ENCODE results near the gene IFT122.
"Not testable (repeated sequence)": the region's sequence is repeated elsewhere in the genome, so short reads cannot be mapped to it uniquely, and the experiment has no call there.

The IFT122 gene

DNA sequence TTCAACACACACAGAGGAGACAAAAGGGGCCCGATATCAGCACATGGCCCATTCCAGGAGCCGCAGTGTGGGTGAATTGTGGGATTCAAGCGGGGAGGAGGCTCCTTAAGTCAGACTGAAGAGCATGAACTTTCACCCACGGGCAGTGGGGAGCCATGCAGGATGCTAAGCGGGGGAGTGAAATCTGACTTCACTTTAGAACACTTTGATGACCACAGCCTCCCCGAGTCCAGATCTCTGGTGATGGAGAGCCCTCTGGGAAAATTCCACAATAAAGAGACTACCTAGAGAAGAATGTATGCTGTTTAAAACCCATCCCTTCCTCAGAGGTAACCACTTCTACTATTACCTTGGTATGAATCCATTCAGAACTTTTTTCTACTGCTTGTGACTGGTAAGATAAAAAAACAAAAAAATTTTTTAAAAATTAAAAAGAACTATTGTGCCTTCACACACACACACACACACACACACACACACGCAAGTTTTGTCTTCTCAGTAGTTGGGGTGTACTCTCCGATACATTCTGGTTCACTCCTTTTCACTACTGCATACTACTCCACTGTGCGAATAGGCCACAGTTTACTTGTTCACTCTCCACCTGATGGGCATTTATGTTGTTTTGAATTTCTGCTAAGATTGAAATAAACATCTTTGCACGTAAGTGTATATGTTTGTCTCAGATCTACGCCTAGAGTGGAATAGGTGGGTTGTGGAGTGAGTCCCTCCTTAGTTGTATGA, 100.9 kb downstream of the IFT122 start:
- DNase-seq (ENCODE audit: low read depth) = no peak

DNA sequence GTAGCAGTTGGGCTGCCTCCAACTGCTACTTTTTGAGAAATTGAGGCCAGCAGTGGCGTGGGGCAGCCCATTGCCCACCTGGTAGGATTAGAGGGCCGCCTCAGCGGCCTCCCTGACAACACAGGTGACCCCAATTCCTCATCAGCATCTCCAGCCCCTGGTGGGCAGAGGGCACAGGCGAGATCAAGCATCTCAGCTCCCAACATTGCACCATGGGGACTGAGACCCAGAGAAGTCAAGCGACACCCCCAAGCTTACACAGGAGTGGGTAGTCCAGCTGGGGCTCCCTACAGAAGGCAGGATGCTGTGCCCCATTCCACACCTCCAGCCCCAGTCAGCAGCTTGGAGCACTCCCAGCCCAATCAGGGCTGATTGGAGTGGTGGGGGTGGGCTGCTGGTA, 102.7 kb downstream of the IFT122 start:
- no peak for DNase-seq (ENCODE audit: low read depth)

DNA sequence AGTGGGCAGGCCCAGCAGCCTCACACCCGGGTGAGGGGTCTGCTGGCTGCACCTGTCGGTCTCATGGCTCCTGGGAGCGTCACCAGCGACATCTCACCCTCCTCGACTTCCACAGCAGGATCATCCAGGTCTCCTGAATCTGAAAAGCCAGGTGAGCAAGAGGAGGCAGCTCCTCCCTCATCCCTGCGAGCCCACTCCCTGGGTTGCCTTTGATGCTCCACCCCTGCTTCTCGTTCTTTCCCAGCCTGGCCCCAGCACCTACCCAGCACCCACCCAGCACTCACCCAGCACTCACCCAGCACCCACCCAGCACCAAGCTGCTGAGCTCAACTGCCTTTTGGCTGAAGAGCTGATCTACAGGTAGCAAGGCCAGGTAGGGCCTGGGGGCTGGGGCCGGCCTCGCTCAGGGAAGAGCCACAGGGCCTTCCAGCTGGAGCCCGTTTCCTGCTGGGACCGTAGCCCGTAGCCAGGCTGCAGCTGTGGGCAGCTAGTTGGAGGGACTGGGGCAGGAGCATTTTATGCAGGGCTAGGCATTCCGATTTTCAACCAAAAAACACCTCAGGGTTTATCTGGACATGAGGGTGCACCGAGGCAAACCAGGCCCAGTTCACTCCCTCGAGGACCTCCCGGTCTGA, 103.2 kb downstream of the IFT122 start, which contains the start of gene H1-8:
TSS of gene H1-8 (plus strand) at position 20 of the 635 bp plus-strand sequence. CDS start at position 64, 44 bp downstream.
- no peak for DNase-seq (ENCODE audit: low read depth)

DNA sequence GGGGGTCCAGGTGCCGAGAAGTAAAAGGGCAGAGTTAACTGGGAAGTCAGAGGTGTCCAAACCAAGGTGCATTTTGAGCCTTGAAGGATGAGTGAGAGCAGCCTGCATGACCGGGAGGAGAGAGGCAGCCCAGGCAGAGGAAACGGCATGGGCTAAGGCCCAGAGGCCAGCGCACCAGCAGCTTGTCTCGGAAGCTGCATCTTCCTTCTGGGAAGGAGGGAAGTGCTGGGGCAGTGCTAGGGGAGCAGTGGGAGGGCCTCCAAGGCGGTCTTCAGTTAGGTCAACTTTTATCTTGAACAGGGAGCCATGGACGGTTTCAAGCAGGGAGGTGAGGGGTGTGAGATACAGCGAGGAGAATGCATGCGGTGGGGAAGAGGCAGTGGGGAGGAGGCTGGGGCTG, 104.0 kb downstream of the IFT122 start:
- no peak for DNase-seq (ENCODE audit: low read depth)

DNA sequence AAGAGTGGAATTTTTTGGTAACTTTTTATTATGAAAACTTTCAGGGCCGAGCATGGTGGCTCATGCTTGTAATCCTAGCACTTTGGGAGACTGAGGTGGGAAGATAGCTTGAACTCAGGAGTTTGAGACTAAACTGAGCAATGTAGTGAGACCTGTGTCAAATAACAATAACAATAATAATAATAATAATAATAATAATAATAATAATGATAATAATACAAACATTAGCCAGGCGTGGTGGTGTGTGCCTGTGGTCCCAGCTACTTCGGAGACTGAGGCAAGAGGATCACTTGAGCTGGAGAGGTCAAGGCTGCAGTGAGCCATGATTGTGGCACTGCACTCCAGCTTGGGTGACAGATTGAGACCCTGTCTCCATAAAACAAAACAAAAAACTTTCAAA, 105.9 kb downstream of the IFT122 start:
- not testable (repeated sequence) for DNase-seq (ENCODE audit: low read depth)

DNA sequence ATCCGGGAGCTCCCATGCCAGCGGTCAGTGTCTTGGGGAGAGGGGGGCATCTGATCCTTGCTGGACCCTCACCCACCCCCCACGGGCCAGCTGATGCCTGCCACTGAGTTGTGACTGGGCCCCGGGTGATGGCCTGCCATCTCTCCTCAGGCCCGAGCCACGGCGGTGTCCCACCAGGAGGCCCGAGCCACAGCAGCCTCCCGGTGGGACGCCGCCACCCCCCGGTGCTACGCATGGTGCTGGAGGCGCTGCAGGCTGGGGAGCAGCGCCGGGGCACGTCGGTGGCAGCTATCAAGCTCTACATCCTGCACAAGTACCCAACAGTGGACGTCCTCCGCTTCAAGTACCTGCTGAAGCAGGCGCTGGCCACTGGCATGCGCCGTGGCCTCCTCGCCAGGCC, 107.2 kb downstream of the IFT122 start:
- no peak for DNase-seq (ENCODE audit: low read depth)

DNA sequence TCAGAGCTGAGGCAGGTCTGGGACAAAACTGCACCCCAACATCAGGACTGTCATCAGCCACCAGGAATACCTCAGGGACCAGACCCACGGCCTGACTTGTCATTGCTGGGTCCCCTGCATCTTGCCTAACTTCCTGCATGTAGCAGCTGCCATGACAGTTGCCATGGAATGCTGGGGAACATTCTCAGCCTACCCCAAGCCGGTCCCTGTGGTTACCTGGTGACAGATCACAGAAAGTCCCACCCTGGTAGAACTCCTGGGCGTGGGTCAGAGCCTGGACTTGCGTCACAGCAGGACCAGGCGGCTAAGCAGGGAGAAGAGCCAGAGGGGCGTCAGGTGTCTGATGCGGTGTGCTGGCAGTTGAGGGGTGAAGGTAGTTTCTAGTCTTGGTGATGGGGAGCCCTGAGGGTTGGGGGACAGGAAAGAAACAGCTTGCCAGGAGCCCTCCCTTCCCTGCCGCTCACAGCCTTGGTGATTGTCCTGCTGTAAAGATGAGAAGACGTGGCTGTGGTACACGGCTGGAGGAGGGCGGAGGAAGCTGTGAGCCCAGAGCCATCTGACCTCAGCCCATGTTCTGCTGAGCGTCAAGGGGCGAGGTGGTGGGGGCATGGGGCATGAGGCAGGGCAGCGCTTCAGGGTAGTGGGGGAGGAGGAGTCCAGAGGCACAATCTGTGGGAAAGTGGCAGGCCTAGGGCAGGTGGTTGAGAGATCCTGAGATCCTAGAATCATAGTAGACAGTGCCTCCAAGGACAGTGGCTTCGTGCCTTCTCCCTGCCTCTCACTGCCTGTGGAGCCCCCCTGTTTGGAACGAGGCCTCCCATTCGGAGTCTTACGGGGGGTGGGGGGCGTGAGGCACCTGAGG, 108.3 kb downstream of the IFT122 start:
- no peak for DNase-seq (ENCODE audit: low read depth)

DNA sequence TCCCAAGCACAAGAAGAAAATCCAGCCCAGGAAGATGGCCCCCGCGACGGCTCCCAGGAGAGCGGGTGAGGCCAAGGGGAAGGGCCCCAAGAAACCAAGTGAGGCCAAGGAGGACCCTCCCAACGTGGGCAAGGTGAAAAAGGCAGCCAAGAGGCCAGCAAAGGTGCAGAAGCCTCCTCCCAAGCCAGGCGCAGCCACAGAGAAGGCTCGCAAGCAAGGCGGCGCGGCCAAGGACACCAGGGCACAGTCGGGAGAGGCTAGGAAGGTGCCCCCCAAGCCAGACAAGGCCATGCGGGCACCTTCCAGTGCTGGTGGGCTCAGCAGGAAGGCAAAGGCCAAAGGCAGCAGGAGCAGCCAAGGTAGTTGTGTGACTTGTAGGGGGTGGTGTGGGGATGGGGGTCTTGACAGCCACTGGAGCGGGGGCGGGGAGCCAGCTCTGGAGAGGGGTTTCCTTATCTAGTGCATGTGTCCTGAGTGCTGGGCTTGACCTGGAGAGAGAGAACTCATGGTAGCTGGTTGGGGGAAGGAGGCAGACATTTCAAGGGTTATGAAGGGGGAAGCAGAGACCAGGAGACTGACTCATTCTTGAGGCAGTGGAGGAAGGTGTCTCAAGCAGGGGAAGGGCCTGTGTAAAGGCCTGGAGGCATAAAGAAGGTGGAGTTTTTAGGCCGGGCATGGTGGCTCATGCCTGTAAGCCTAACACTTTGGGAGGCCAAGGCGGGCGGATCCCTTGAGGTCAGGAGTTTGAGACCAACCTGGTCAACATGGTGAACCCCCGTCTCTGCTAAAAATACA, 109.2 kb downstream of the IFT122 start:
- no peak for DNase-seq (ENCODE audit: low read depth)

DNA sequence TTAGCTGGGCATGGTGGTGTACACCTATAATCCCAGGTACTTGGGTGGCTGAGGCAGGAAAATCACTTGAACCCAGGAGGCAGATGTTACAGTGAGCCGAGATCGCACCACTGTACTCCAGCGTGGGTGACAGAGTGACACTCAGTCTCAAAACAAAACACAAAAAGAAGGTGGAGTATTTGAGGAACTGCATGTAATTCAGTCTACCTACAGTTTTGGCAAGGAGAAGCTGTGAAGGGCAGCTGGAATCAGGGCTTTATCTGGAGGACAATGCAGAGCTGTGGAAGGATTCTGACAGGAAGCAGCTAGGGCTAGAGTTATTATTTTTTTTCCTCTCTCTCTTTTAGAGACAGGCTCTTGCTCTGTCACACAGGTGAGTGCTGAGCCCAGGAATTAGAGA, 109.8 kb downstream of the IFT122 start:
- DNase-seq (ENCODE audit: low read depth) = no peak

DNA sequence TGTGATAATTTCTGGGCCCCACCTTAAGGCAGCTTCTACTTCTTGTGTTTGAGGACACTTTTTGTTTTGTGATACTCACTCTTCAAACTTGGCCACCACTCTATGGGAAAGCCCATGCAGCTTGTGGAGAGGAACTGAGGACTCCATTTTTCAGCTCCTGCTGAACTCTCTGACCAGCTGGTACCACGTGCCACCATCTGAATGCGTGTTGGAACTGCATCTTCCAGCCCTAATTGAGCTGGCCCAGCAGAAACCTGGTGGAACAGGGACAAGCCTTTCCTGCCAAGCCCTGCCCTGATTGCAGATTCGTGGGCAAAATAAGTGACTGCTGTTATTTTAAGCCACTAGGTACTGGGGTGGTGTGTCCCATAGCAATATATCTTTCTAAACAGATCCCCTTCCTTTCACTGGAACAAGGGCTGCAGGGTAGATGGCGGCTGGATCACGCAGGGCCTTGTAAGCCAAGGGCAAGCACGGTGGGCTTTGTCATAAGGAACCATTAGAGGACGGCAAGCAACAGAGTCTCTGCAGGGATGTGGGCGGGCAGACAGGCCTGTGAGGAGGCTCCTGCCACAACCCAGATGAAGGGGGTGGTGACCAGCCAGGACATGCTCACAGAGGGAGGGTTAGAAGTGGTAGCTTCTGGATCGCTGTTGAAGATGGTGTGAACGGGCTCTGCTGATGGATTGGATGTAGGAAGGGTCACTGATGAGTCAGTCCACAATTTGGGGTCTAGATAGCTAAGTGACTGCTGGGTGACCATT, 112.4 kb downstream of the IFT122 start:
- no peak for DNase-seq (ENCODE audit: low read depth)

DNA sequence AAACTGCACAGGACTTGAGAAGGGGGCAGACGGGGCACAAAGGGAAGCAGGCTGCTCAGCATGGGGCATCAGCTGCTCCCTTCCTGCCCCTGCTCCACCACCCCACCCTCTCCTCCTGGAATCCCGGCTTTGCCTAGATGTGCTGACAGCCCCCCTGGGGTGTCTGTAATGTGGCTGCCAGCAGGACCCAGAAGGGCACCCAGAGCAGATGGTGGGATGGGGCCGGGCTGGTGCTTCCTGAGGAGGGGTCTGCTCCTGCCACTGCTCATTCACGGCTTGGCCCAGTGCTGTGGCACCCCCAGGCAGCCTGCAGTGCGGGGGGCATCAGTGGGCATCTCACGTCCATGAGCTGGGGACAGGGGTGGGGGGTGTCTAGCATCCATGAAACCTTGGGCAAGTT, 113.1 kb downstream of the IFT122 start:
- no peak for DNase-seq (ENCODE audit: low read depth)

DNA sequence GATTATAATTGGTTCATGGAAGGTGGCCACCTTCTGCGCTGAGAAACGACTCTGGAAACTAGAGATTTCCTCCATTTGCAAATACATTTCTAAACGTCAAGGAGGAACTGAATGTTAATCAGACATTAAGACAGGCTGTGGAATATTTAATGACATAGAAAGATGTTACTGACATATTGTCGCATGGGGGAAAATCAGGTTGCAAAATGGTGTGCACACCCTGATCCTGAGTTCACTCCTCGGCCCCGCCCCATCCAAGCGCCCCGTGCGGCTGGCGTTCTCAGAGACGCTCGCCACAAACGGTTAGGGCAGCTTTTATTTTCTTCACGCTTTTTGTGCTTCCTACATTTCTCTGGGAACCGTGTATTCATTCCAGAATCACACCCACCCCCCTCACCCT, 113.7 kb downstream of the IFT122 start:
- DNase-seq (ENCODE audit: low read depth) = no peak

DNA sequence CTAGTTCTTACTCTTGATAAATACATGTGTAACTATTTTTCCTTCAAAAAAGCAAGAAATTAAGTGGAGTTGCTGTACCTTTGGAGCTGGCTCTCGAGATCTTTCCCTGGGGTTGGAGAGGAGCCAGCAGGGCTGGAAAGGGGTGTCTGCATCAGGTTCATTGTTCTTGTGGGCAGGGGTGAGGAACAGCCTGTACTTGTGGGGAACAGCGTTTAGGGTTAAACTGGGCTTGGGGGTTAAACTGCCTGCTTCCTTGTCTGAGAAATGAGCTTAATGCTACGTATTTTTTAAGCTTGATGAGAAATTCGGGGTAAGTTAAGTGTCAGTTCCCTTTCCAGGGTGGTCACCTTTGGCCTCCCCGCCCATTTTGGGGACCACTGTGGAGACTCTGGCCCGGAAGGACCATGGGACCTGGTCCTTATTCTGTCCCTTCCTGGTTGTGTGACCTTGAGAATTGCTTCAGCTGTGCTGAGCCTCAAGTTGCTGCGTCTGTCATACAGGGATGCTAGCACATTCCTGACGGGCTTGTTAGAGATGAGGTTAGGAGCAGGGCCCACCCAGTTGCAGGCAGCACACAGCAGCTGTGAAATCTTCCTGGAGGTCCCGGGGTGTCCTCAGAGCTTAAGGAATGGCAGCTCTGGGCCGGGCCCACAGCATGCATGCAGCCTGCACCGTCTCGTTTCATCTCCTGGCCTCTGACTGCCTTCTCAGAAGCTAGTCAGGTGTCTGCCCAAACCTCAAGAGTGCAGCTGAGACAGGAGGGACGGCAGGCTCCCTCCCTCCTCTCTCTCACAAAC, 114.5 kb downstream of the IFT122 start:
- DNase-seq (ENCODE audit: low read depth) = no peak

DNA sequence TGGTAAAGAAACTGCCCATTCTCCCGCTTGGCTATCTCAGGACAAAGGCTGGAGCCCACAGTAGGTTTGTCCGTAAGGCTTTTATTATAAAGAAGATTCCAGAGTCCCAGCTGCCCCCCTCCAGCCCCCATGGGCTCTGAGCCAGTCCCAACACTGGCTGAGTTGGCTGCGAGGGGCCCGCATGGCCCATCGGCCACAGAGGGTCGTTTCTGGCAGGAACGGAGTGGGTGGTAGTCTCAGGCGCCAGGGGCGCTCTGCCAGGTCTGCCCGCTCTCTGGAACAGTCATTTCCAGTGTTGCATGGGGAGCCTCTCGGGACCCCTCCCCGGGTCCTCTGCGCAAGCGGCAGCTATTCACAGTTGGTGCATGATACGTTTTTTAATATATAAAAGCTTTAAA, 115.1 kb downstream of the IFT122 start:
- DNase-seq (ENCODE audit: low read depth) = no peak

DNA sequence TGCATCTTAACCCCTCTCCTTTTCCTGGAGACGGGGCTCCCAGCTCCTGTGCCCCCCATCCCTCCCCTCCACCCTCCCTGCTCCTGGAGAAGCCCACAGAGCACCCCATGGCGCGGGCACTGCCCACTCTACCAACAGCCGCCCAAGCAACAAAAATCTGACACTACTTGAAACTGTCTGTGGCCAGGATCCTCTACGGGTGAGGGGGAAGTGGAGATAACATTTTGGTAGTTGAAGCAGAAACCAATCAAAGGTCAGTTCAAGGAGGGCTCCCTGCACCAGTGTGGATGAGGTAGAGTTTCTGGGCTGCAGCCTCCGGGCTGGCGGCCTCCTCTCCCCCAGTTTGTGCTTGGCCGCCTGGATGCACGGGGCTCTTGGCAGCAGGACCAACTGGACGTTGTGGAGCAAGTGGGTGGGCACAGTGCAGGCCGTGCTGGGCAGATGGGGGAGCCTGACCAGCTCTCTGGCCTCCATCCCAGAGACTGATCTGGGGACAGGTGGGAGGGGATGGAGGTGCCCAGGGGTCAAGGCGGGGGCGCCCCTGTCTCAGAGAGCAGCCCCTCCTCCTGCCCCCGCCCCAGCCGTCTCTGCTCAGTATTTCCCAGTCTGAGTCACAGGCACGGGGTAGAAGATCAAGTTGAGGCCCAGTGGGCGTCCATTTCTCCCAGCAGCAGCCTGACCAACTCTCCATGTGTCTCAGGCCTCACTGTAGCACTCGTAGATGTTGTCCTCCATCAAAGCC, 115.8 kb downstream of the IFT122 start:
- DNase-seq (ENCODE audit: low read depth) = no peak

DNA sequence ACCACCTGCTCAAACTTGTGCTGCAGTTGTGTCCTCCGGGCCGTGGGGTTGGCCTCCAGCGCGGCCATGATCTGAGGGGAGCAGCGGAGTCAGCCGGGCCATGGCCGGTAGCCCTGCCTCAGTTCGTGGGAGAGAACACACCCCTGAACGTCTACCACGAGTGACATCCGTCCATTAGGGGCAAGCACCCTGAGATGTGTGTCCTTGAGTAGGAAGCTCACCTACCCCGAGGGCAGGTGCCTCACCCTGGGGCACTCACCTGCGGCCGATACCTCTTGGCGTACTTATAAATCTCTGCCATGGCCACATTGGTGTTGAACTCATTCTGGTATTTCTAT, 116.3 kb downstream of the IFT122 start:
- DNase-seq (ENCODE audit: low read depth) = no peak

DNA sequence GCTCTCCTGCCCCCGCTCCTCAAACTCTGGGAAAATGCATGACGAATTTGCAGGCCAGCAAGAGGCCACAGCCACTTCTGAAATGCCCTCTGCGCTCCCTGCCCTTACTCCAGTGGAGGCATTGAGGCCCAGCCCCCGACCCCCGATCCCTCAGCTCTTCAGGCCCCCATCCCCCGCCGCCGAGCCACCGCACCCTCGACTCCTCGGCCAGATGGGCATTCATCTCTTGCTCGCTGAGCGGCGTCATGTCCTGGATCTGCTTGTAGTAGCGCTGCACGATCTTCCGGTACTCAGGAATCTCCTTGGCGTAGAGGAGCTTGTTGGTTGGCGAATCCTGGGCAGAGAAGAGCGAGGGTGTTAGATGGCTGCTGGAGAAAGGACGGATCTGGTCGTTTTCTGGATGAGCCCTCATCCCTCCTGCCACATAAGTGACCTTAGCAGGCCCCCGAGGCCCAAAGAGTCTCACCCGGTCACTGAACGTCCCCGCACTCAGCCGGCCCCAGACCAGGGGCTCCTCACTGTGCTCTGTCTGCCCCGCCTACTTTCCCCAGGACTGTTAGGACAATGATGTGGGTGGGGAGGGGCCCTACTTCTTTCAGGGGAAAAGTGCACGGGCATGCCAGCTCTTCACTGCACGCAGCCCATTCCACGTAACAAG, 117.0 kb downstream of the IFT122 start:
- no peak for DNase-seq (ENCODE audit: low read depth)

DNA sequence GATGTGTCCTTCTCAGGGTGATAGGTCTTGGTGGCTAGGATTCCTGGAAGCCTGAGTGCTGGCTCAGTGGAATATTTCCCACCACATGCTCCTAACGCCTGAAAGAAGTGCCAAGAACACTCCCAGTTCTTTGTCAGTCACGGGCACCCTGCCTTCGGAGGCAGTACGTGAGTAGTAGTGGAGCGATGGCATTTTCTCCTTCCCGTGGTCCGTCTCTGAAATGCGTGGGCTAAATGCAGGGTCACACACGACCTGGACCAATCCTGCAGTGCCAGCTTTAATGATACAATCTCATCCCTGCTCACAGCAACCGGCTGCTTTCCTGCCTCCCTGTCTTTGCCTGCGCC, 117.5 kb downstream of the IFT122 start:
- no peak for DNase-seq (ENCODE audit: low read depth)

DNA sequence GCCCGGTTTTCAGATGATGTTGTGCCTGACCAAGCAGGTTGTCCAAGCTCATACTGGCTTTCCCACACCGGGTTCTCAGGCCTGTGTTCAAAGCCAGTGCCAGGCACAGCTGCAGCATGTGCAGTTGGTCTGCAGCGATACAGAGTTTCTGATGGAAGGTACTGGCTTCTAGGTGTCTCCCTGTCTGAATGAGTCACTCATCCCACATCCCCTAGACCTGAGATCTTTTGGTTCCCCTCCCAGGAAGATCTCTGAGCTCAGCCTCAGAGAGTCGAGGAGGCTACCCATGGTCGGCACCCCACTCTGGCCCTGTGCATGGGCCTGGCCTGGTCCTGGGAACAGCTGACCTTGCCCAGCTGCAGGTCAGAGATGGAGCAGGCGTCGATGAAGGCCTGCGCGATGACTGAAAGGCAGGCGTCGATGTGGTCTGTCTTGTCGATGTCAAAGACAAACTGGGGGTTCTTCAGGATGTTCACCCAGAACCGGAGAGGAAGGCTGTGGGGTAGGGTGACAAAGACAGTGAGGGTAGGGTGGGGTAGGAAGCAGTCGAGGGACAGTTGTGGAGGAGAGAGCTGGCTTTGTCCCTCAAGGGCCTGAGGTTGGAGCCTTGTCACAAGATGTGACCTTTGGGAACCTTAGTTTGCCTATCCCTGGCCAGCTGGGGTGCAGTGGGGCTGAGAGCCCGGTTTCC, 118.2 kb downstream of the IFT122 start:
- no peak for DNase-seq (ENCODE audit: low read depth)
